NB4 (cell line): ENCODE measurements around the gene GRIFIN.

Experiments
- POLR2A ChIP-seq: IDR thresholded peaks from 2 replicates; pipeline ENCODE4 v1.6.1; 2011; ENCODE audit warnings: mild to moderate bottlenecking; ENCODE audit not compliant: insufficient read length; ENCODE audit errors: extremely low read depth
- TF ChIP-seq, protein P1 (sequence below): IDR thresholded peaks from one replicate; pipeline ENCODE4 v1.5.1; 2012; ENCODE audit warnings: low read depth, low read length

DNA sequence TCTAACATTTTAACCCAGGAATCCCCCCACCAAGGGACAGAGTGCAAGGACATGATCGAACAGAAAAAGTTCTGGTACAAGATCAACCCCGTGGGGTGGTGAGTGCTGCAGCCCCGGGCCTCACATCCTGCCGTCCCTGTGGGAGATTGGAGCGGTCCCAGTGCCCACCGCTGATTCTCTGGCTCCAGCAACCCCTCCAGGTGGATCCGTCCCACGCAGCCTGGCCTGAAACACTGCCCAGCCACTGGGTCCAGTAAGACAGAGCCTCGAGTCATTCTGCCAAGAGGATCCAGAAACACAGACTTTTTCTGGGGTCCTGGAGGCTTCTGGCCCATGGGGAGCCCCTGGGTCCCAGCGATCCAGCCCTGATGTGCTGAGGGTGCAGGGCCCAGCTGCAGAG is 29.5 kb downstream of the GRIFIN start:
- no peak for TF ChIP-seq POLR2A
- TF ChIP-seq, protein P1, sequence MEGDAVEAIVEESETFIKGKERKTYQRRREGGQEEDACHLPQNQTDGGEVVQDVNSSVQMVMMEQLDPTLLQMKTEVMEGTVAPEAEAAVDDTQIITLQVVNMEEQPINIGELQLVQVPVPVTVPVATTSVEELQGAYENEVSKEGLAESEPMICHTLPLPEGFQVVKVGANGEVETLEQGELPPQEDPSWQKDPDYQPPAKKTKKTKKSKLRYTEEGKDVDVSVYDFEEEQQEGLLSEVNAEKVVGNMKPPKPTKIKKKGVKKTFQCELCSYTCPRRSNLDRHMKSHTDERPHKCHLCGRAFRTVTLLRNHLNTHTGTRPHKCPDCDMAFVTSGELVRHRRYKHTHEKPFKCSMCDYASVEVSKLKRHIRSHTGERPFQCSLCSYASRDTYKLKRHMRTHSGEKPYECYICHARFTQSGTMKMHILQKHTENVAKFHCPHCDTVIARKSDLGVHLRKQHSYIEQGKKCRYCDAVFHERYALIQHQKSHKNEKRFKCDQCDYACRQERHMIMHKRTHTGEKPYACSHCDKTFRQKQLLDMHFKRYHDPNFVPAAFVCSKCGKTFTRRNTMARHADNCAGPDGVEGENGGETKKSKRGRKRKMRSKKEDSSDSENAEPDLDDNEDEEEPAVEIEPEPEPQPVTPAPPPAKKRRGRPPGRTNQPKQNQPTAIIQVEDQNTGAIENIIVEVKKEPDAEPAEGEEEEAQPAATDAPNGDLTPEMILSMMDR: no peak
